GM19372 (cell line): Measurements from ENCODE around the gene RETREG1.

Source experiments
- ATAC-seq: cut with Tn5 transposase; IDR thresholded peaks from one replicate; pipeline ENCODE4 v1.9.1; 2021; ENCODE audit warnings: mild to moderate bottlenecking, low read depth, moderate library complexity; ENCODE audit not compliant: unreplicated experiment

The RETREG1 gene

GRCh38 chr5:16586556-16586955 is 30.2 kb downstream of the RETREG1 start:
- no peak for ATAC-seq

- ATAC-seq, result peak; percentile 71
Observed at GRCh38 chr5:16585041-16585667, 31.6 kb downstream of the RETREG1 start.

- no peak for ATAC-seq
Observed at GRCh38 chr5:16582081-16582480, 34.7 kb downstream of the RETREG1 start.

- ATAC-seq, result no peak
Observed at GRCh38 chr5:16580382-16580781, 36.4 kb downstream of the RETREG1 start.

GRCh38 chr5:16579142-16579847 is 37.5 kb downstream of the RETREG1 start:
- ATAC-seq, result no peak

GRCh38 chr5:16578474-16578883 is 38.3 kb downstream of the RETREG1 start:
- no peak for ATAC-seq

- no peak for ATAC-seq
Observed at GRCh38 chr5:16577677-16578076, 39.1 kb downstream of the RETREG1 start.

GRCh38 chr5:16574789-16575721 is 41.7 kb downstream of the RETREG1 start:
- ATAC-seq, result no peak

- ATAC-seq, result no peak
Observed at GRCh38 chr5:16573401-16573800, 43.4 kb downstream of the RETREG1 start.

- no peak for ATAC-seq
Observed at GRCh38 chr5:16572289-16573015, 44.3 kb downstream of the RETREG1 start.

GRCh38 chr5:16571016-16571415 is 45.8 kb downstream of the RETREG1 start:
- no peak for ATAC-seq

GRCh38 chr5:16570121-16570815 is 46.5 kb downstream of the RETREG1 start:
- ATAC-seq, result no peak

GRCh38 chr5:16568875-16569580 is 47.8 kb downstream of the RETREG1 start:
- ATAC-seq, result no peak

GRCh38 chr5:16567365-16567764 is 49.4 kb downstream of the RETREG1 start:
- no peak for ATAC-seq

- no peak for ATAC-seq
Observed at GRCh38 chr5:16565118-16565517, 51.7 kb downstream of the RETREG1 start.

GRCh38 chr5:16564248-16564867 is 52.4 kb downstream of the RETREG1 start:
- ATAC-seq, result no peak

- no peak for ATAC-seq
Observed at GRCh38 chr5:16563686-16564085, 53.1 kb downstream of the RETREG1 start.

GRCh38 chr5:16561660-16562059 is 55.1 kb downstream of the RETREG1 start:
- ATAC-seq, result no peak

- ATAC-seq, result no peak
Observed at GRCh38 chr5:16559702-16560101, 57.1 kb downstream of the RETREG1 start.
